Measurements from ENCODE around the gene PMPCB.

The PMPCB gene

DNA sequence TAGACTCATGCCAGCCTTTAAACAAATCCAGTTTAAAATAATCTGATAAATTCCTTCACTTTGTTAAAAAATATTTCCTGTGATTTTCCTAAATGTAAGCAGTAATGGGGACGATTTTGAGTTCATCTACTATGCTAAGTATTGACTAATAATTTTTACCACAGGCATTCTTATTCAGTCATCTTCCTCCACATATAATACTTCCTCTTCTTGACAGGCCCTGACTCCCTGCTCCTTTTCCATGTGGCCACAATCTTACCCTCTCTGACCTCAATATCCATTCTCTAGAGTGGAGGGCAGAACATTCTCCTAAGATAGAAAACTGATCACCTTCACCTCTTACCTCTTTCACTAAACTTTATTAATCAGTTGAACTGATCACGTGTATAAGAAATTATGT lies 39.5 kb downstream of the PMPCB start:
- no peak for DNase-seq

DNA sequence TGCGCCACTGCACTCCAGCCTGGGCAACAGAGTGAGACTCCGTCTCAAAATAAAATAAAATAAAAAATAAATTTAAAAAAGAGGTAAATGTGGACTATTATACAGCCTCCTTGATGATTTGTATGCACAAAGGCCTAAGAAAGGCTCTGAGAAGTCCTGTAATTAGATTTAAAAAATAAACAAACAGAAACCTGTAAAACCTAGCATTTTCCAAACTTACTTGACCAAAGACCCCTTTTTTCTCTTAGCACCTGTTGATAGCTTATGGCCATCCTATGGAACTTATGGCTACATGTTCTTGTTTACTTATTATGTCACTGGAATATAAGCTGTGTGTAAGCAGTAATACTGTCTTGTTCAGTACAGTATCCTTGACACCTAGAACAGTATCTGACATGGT lies 41.6 kb downstream of the PMPCB start:
- no peak for DNase-seq

GRCh38 chr7:103341466-103341865 lies 44.2 kb downstream of the PMPCB start:
- DNase-seq = no peak

DNA sequence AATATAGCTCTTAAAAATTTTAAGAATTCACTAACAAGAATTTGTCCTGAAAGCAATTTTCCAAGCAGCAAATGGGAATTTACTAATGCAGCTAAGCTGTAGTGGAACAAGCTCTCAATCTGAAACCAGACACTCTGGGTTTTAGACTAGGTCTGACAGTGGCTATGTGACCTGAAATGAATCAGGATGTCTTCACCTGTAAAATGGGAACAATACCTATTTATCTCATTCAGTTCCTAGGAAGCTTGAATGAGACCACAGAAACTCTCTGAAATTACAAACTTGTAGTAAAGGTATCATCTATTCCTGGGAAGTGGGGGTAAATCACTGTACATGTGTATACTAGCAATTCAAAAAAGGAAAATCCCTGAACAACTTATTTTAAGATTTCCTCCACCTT lies 46.1 kb downstream of the PMPCB start:
- no peak for DNase-seq

GRCh38 chr7:103343758-103344452 lies 46.7 kb downstream of the PMPCB start:
- DNase-seq = peak; percentile 28

DNA sequence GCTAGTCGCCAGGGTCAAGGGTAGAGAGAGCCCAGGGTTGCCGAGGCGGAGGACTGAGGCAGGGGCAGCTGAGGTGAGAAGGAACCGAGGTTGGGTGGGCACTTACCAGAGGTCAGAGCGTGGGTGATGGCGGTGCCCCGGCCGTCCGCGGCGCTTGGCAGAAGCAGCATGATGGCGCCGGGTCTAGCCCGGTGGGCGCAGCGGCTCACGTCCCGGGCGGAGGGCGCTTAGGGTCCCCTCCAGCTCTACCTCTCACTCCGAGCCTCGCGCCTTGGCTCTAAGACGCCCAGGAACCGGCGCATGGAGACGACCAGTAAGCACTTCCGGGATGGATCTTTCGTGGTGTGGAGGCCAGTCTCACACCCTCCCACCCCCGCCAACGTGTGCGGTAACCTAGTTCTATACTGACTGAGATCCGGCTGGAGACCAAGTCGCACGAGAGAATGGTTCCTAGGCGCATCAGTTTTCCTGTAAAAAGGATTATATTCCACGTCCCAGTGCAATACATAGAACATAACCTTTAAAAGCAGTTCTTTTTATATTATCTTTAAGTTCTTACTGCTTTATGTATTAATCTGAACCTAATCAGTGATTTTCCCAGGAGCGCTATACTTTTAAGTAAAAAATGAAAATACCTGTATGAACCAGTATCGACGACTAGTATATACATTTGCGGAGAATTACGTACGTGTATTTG lies 47.4 kb downstream of the PMPCB start, which contains the start of gene DNAJC2:
TSS of gene DNAJC2 (minus strand) at position 315 of the 697 bp plus-strand sequence. CDS start at position 170, 145 bp downstream.
- peak; percentile 84 for DNase-seq

DNA sequence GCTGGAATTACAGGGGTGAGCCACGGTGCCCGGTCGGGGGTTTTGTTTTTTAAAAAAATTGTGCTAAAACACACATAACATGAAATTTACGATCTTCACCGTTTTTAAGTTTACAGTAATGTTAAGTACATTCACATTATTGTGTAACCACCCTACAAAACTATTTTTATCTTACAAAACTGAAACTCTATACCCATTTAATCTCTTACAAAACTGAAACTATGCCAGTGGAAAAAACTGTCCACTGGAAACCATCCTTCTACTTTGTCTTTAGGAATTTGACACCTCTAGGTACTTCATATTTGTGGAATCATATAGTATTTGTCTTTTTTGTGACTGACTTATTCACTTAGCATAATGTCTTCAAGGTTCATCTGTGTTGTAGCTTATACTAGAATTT lies 49.2 kb downstream of the PMPCB start:
- no peak for DNase-seq

DNA sequence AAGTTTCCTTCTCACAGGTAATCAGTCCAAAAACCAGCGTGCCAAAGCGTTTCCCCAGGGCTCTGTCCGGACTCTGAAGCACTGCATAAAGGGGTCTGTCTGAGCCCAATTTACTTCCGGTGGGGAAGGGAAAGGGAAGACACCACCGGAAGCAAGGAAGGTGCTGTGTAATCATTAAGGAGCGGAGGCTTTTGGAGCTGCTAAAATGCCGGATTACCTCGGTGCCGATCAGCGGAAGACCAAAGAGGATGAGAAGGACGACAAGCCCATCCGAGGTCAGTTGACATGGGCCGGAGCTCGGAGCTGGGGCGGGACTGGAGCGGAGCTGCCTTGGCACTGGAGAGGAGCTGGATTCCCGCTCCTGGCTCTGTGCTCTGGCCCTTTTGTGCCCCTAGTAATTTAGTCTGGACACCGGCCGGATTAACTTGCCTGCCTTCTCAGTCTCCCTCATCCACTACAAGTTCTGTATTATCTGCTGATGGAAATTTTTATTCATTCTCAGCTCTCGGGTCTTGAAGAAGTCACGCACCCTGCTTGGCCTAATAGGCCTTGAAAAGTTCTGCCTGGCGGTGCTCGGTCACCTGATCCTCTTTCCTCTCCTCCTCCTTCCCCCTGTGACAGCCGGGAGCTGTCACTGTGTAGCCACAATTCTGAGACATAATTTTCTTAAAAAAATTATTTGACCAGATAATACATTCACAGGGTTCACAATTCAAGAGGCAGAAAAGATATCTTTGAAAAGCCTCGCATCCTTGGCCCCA lies 50.5 kb downstream of the PMPCB start, which contains the start of gene PSMC2:
TSS of gene PSMC2 (plus strand) at position 137 of the 761 bp plus-strand sequence. CDS start at position 206, 69 bp downstream.
- peak; percentile 80 for DNase-seq

GRCh38 chr7:103348452-103348851 lies 51.2 kb downstream of the PMPCB start:
- DNase-seq = no peak

DNA sequence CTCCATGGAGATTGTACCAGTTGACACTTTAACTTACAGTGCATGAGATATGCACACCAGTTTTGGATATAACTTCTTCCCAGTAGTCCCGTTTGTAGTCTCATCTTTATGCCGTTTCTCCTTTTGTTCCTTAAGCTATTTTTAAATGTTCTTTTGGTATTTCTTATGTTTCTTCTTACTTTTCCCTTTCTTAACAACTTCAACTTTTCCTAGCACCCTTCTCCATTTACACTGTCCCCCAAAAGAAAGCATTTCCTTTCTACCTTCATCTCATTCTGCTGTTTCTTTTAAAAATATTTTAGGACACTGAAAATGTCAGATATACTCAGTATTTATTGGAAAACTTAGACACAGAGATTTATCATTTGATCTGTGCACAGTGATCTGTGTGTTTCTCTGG lies 51.7 kb downstream of the PMPCB start:
- DNase-seq = no peak

DNA sequence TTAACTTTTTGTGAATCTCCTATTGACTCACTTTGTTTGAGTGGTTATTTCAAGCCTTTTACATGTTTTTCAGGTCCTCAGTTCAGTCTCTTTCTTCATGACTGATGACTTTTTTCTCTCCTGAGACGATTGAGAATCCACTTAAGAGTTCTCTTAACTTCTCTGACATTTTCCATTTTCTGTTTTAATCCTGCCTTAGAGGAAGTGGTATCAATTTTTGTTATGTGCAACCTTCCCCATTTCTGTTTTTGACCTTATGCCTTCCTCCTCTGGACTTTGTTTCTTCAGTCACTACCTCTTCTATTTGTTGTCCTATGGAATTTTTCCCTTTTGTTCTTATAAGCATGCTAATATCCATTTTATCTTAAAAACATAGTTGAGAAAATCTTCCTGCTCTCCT lies 52.6 kb downstream of the PMPCB start:
- no peak for DNase-seq

All from stimulated activated naive CD4-positive, alpha-beta T cell treated with Interleukin-2 at 50 U/mL for 16 hours (primary cell).